ENCODE data around the gene CES3.

GRCh38 chr16:67006930-67007658, 46.0 kb downstream of the CES3 start:
- TF ChIP-seq, protein P1, sequence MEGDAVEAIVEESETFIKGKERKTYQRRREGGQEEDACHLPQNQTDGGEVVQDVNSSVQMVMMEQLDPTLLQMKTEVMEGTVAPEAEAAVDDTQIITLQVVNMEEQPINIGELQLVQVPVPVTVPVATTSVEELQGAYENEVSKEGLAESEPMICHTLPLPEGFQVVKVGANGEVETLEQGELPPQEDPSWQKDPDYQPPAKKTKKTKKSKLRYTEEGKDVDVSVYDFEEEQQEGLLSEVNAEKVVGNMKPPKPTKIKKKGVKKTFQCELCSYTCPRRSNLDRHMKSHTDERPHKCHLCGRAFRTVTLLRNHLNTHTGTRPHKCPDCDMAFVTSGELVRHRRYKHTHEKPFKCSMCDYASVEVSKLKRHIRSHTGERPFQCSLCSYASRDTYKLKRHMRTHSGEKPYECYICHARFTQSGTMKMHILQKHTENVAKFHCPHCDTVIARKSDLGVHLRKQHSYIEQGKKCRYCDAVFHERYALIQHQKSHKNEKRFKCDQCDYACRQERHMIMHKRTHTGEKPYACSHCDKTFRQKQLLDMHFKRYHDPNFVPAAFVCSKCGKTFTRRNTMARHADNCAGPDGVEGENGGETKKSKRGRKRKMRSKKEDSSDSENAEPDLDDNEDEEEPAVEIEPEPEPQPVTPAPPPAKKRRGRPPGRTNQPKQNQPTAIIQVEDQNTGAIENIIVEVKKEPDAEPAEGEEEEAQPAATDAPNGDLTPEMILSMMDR (IDR thresholded peaks at IDR 0.05): no peak
- TF ChIP-seq POLR2A (IDR thresholded peaks at IDR 0.05): no peak

All from testis (tissue), 2 donors.